HCT116 (cell line): ENCODE measurements around the gene LRIG1. TPM values are rescaled to one million over a fixed set of nuclear protein-coding genes. Genes with fewer than 3 reads are reported as not detected.

Experiments
- ATAC-seq: fragments of 200-7000 bp; cut with Tn5 transposase; 2 replicates; pipeline ENCODE4 v1.9.1; 2020; ENCODE audit warnings: mild to moderate bottlenecking, moderate library complexity
- BruUV-seq: library from RNA; stranded (reverse); fragments of 400-500 nt; replicated peaks from 2 replicates; lab custom pipeline; 2021; lab: Mats Ljungman, UMichigan
- CTCF ChIA-PET: fragments of 300-600 bp; sonication (Branson Sonifier 250); formaldehyde crosslinking; loops from one replicate; lab custom pipeline; 2021; ENCODE audit warnings: antibody characterized with exemption; lab: Charles Lee
- POLR2A ChIA-PET: fragments of 300-600, 350-600 bp; sonication (Branson Sonifier 250); formaldehyde crosslinking; loops from one replicate; lab custom pipeline; 2021; ENCODE audit warnings: antibody characterized with exemption; lab: Charles Lee
- RAD21 ChIA-PET, 2 experiments: fragments of 300-600 bp; sonication (Branson Sonifier 250); formaldehyde crosslinking; loops; one replicate each; lab custom pipeline; 2023; ENCODE audit warnings: low total read pairs in 2 of 2; ENCODE audit not compliant: uncharacterized antibody in 2 of 2, unreplicated experiment in 2 of 2, low non-redundant PET in 1 of 2; lab: Charles Lee
- DNase-seq: peaks from one replicate; pipeline ENCODE4 v3.0.0-alpha.2; 2010; ENCODE audit warnings: low read depth, low spot score
- H2AFZ ChIP-seq: fragments of 200-600 bp; shearing (Covaris generic), sonication (generic); 2 replicates; pipeline ENCODE4 v1.6.1; 2017; ENCODE audit warnings: low read depth, mixed run types, mixed read lengths, antibody characterized with exemption, low read length; ENCODE audit not compliant: poor library complexity, severe bottlenecking
- H3K27ac ChIP-seq: 2 replicates; pipeline ENCODE4 v1.5.1; 2012; ENCODE audit warnings: low read depth, low read length
- H3K27me3 ChIP-seq: fragments of 200-600 bp; sonication (generic); 2 replicates; pipeline ENCODE4 v1.6.1; 2016; ENCODE audit warnings: mixed run types, low read length, mixed read lengths; ENCODE audit not compliant: insufficient read depth
- H3K36me3 ChIP-seq, 2 experiments: fragments of 200-500 bp in 1 of 2; fragments of 200-600 bp in 1 of 2; sonication (Bioruptor generic) in 1 of 2; sonication (generic) in 1 of 2; 2 replicates each; pipeline versions ENCODE4 v1.5.1 to v1.6.1; 2014 to 2016; ENCODE audit warnings: low read length in 2 of 2, inconsistent platforms in 1 of 2, mixed read lengths in 1 of 2, mixed run types in 1 of 2; ENCODE audit not compliant: insufficient read depth in 2 of 2, control insufficient read depth in 1 of 2
- H3K4me1 ChIP-seq, 2 experiments: fragments of 200-600 bp in 1 of 2; sonication (generic) in 1 of 2; 2 replicates each; pipeline versions ENCODE4 v1.5.1 to v1.6.1; 2012 to 2017; ENCODE audit warnings: low read length in 2 of 2, inconsistent platforms in 1 of 2, mild to moderate bottlenecking in 1 of 2, mixed read lengths in 1 of 2, mixed run types in 1 of 2, moderate library complexity in 1 of 2; ENCODE audit not compliant: insufficient read depth in 2 of 2, control insufficient read depth in 1 of 2
- H3K4me2 ChIP-seq: fragments of 200-600 bp; sonication (generic); 2 replicates; pipeline ENCODE4 v1.6.1; 2017; ENCODE audit warnings: mixed run types, low read length, mixed read lengths
- H3K4me3 ChIP-seq, 2 experiments: fragments of 200-600 bp in 1 of 2; sonication (generic) in 1 of 2; replicated peaks in 1 of 2; 2 replicates each; pipeline ENCODE4 v1.5.1; 2011 to 2016; ENCODE audit warnings: low read length in 2 of 2, control low read depth in 1 of 2, low read depth in 1 of 2, mild to moderate bottlenecking in 1 of 2, mixed read lengths in 1 of 2, mixed run types in 1 of 2
- H3K79me2 ChIP-seq: fragments of 200-600 bp; sonication (generic); 2 replicates; pipeline ENCODE4 v1.6.1; 2017; ENCODE audit warnings: mild to moderate bottlenecking, mixed run types, low read length, moderate library complexity, mixed read lengths; ENCODE audit not compliant: insufficient read depth
- H3K9ac ChIP-seq: fragments of 200-600 bp; sonication (generic); 2 replicates; pipeline ENCODE4 v1.6.1; 2016; ENCODE audit warnings: low read length, mixed read lengths
- H3K9me2 ChIP-seq: fragments of 200-600 bp; sonication (generic), shearing (Covaris generic); 2 replicates; pipeline ENCODE4 v1.6.1; 2017; ENCODE audit warnings: mixed run types, mild to moderate bottlenecking, moderate library complexity; ENCODE audit not compliant: insufficient read depth
- H3K9me3 ChIP-seq, 2 experiments: fragments of 200-500 bp in 1 of 2; fragments of 200-600 bp in 1 of 2; sonication (Bioruptor generic) in 1 of 2; sonication (generic) in 1 of 2; 2 replicates each; pipeline ENCODE4 v1.6.1; 2014 to 2017; ENCODE audit warnings: low read length in 2 of 2, mixed read lengths in 2 of 2, inconsistent platforms in 1 of 2, low read depth in 1 of 2, mild to moderate bottlenecking in 1 of 2, mixed run types in 1 of 2, moderate library complexity in 1 of 2; ENCODE audit not compliant: control insufficient read depth in 1 of 2, insufficient read depth in 1 of 2
- H4K20me1 ChIP-seq: fragments of 200-600 bp; sonication (generic), shearing (Covaris generic); 2 replicates; pipeline ENCODE4 v1.6.1; 2017; ENCODE audit warnings: mixed run types, mild to moderate bottlenecking, moderate library complexity; ENCODE audit not compliant: insufficient read depth
- ATF3 ChIP-seq: IDR thresholded peaks from 2 replicates; pipeline ENCODE4 v1.6.1; 2012
- CTCF ChIP-seq, 3 experiments: fragments of 200-600 bp in 1 of 3; sonication (generic) in 1 of 3; IDR thresholded peaks in 2 of 3; conservative IDR thresholded peaks in 1 of 3; 2 replicates each; pipeline ENCODE4 v1.5.1; 2012 to 2017; ENCODE audit warnings: low read depth in 2 of 3, low read length in 2 of 3, antibody characterized with exemption in 1 of 3, borderline replicate concordance in 1 of 3, control low read depth in 1 of 3, mild to moderate bottlenecking in 1 of 3, mixed read lengths in 1 of 3, mixed run types in 1 of 3, moderate library complexity in 1 of 3; ENCODE audit not compliant: insufficient read depth in 1 of 3
- EGR1 ChIP-seq: IDR thresholded peaks from 2 replicates; pipeline ENCODE4 v1.6.1; 2012; ENCODE audit warnings: low read depth
- ELF1 ChIP-seq: IDR thresholded peaks from 2 replicates; pipeline ENCODE4 v1.6.1; 2012; ENCODE audit warnings: low read depth, borderline replicate concordance
- MAX ChIP-seq: IDR thresholded peaks from 2 replicates; pipeline ENCODE4 v1.6.1; 2012
- POLR2A ChIP-seq: IDR thresholded peaks from 2 replicates; pipeline ENCODE4 v1.7.0; 2011; ENCODE audit warnings: borderline replicate concordance; ENCODE audit not compliant: insufficient read depth, insufficient read length; ENCODE audit errors: extremely low read depth
- RAD21 ChIP-seq: IDR thresholded peaks from 2 replicates; pipeline ENCODE4 v1.6.1; 2012; ENCODE audit warnings: low read depth, mild to moderate bottlenecking
- SRF ChIP-seq: IDR thresholded peaks from 2 replicates; pipeline ENCODE4 v1.6.1; 2012; ENCODE audit warnings: low read depth
- TCF7L2 ChIP-seq: IDR thresholded peaks from 2 replicates; pipeline ENCODE4 v1.7.0; 2011; ENCODE audit warnings: borderline replicate concordance, inconsistent platforms; ENCODE audit not compliant: insufficient read depth, insufficient read length; ENCODE audit errors: extremely low read depth
- intact Hi-C: fragments of 100-400 bp; cut with micrococcal nuclease; formaldehyde crosslinking; loops from 2 replicates; pipeline ENCODE4 v1.10.0; 2022
- total RNA-seq: library from RNA; stranded (reverse); gene quantifications from one replicate; pipeline ENCODE4 v1.2.1, GENCODE V29; 2021; ENCODE audit not compliant: unreplicated experiment
- TF ChIP-seq, protein P1 (sequence below): IDR thresholded peaks from 2 replicates; pipeline ENCODE4 v1.6.1; 2012; ENCODE audit warnings: low read depth

LRIG1 gene
- total RNA-seq, 1 experiment from 2014 or later, result 3.1 TPM

- no peak overlapping the region for H3K4me3 ChIP-seq
- intact Hi-C loops, result no loop called here
- no peaks in the 10 kb centered on the region for H4K20me1 ChIP-seq
- no TSS peak for BruUV-seq
- no peak overlapping the region for H3K9ac ChIP-seq
- no peaks in the 10 kb centered on the region for H3K4me1 ChIP-seq
- DNase-seq, result no peak
- H3K9me3 ChIP-seq, result no peaks in the 10 kb centered on the region
- no peaks in the 10 kb centered on the region for H3K27me3 ChIP-seq
- H3K4me2 ChIP-seq, result no peak overlapping the region
- no peaks in the 10 kb centered on the region for H3K79me2 ChIP-seq
- no peak overlapping the region for H3K27ac ChIP-seq
- POLR2A ChIA-PET, result no interaction called here
- CTCF ChIA-PET, result no interaction called here
- H3K36me3 ChIP-seq, result no peaks in the 10 kb centered on the region
- no peak overlapping the region for H2AFZ ChIP-seq
- H3K9me2 ChIP-seq, result no peaks in the 10 kb centered on the region
- no peak for TF ChIP-seq ELF1
- no peak for TF ChIP-seq EGR1
- no peak for TF ChIP-seq MAX
- TF ChIP-seq ATF3, result no peak
- no peak for TF ChIP-seq TCF7L2
- TF ChIP-seq, all 23 proteins: peak for 0
- no peak for ATAC-seq
- RAD21 ChIA-PET, result no interaction called here
Measured at GRCh38 chr3:66342717-66343356, 158.0 kb downstream of the LRIG1 start.

DNA sequence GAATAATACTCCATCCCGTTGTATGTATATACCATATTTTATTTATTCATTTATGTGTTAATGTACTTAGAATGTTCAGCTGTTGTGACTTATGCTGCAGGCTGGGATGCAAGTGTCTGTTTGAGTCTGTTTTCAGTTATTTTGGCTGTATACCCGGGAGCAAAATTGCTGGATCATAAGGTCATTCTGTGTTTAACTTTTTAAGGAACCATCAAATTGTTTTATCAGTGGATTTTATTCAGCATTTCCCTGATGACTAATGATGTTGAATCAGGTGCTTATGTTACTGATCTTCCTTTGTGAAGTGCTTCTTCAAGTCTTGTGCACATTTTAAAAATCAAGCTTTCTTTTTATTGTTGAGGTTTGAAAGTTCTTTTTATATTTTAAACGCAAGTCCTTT lies 161.9 kb downstream of the LRIG1 start:
- ChIA-PET RAD21 (no interaction called here), CTCF (no interaction called here), POLR2A (no interaction called here)
- Histone ChIP-seq H3K4me3 (no peak overlapping the region), H3K4me1 (no peaks in the 10 kb centered on the region), H2AFZ (no peak overlapping the region), H3K4me2 (no peak overlapping the region), H3K27ac (no peak overlapping the region), H3K9ac (no peak overlapping the region), H4K20me1 (no peaks in the 10 kb centered on the region), H3K27me3 (no peaks in the 10 kb centered on the region), H3K9me3 (no peaks in the 10 kb centered on the region), H3K9me2 (no peaks in the 10 kb centered on the region), H3K79me2 (no peaks in the 10 kb centered on the region), H3K36me3 (no peaks in the 10 kb centered on the region)
- no peak for DNase-seq
- no peak for ATAC-seq
- BruUV-seq, result no TSS peak
- intact Hi-C loops, result no loop called here
- TF ChIP-seq POLR2A (no peak), SRF (no peak), MAX (no peak), RAD21 (no peak), TCF7L2 (no peak), ELF1 (no peak), ATF3 (no peak), CTCF (IDR thresholded peaks at IDR 0.05 in 2 of 3, conservative IDR thresholded peaks at IDR 0.05 in 1 of 3; ENCODE audit: borderline replicate concordance in 1 of 3, insufficient read depth in 1 of 3, low read depth in 2 of 3, low read length in 2 of 3) (no peak)
- TF ChIP-seq, protein P1, sequence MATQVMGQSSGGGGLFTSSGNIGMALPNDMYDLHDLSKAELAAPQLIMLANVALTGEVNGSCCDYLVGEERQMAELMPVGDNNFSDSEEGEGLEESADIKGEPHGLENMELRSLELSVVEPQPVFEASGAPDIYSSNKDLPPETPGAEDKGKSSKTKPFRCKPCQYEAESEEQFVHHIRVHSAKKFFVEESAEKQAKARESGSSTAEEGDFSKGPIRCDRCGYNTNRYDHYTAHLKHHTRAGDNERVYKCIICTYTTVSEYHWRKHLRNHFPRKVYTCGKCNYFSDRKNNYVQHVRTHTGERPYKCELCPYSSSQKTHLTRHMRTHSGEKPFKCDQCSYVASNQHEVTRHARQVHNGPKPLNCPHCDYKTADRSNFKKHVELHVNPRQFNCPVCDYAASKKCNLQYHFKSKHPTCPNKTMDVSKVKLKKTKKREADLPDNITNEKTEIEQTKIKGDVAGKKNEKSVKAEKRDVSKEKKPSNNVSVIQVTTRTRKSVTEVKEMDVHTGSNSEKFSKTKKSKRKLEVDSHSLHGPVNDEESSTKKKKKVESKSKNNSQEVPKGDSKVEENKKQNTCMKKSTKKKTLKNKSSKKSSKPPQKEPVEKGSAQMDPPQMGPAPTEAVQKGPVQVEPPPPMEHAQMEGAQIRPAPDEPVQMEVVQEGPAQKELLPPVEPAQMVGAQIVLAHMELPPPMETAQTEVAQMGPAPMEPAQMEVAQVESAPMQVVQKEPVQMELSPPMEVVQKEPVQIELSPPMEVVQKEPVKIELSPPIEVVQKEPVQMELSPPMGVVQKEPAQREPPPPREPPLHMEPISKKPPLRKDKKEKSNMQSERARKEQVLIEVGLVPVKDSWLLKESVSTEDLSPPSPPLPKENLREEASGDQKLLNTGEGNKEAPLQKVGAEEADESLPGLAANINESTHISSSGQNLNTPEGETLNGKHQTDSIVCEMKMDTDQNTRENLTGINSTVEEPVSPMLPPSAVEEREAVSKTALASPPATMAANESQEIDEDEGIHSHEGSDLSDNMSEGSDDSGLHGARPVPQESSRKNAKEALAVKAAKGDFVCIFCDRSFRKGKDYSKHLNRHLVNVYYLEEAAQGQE, result no peak
